ENCODE measurements around the gene TMEM269.

TMEM269 gene

DNA sequence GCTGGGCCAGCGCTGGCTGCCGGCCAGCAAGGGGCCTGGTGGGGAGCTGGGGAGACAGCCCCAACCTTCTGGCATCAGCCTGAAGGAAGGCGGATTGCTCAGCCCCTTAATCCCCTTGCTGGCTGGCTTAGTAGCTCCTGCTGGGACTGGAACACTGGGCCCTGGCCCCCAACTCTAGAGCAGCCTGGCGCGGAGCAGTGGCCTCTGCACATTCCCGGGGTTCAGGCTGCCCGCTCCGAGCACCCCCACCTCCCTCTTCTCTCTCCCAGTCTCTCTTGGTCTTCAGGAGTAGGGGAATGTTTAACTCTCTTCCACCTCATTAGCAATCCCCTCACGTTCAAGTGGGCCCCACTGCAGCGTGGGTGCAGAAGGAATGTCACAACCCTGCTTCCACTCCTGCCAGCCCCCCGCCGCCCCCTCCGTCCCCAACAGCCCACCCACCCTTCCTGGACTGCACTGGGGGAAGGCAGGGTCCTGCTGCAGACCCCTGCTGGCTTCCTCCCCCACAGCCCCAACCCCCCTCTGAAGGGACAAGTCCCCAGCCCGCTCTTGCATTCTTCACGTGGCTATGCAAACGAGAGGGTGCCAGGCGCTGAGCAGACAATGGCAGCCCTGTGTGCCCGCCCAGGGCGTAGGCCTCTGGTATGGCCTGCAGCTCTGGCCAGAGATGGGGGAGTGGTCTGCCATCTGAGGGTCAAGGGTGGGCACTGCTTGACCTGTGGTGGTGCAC lies 43.8 kb upstream of the TMEM269 start:
- Histone ChIP-seq H3K4me1 (ENCODE audit: control insufficient read depth, insufficient read depth, low read length, unreplicated experiment) (no peaks in the 10 kb centered on the region), H3K79me2 (ENCODE audit: control insufficient read depth, insufficient read depth, low read length, unreplicated experiment) (no peaks in the 10 kb centered on the region), H2AFZ (ENCODE audit: low read length, unreplicated experiment) (no peak overlapping the region), H3K27ac (ENCODE audit: low read depth, low read length) (no peak overlapping the region), H3K36me3 (ENCODE audit: insufficient read depth, low read length) (no peaks in the 10 kb centered on the region), H3K27me3 (ENCODE audit: insufficient read depth, low read length) (no peaks in the 10 kb centered on the region), H3K4me3 (ENCODE audit: low read depth, low read length) (no peak overlapping the region)

DNA sequence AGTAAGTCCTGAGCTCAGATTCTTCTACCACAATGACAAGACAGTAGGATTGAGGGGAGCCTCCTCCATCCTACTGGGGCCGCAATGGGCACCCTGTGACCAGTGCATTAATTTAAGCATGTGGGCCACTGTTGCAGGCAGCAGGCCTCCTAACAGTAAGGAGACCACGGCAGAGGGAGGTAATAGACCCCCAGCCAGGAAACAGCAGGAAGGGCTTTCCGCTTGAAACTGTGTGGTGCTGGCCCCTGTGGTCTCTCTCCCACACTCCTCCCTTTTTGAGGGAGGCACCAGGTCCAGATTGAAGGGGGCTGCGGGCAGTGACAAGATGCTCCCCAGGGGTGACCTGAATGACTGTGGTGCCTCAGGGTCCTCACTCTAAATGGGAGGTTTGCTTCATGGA lies 43.1 kb upstream of the TMEM269 start:
- no peak overlapping the region for H2AFZ ChIP-seq (ENCODE audit: low read length, unreplicated experiment)
- H3K79me2 ChIP-seq (ENCODE audit: control insufficient read depth, insufficient read depth, low read length, unreplicated experiment) = no peaks in the 10 kb centered on the region
- H3K4me1 ChIP-seq (ENCODE audit: control insufficient read depth, insufficient read depth, low read length, unreplicated experiment) = no peaks in the 10 kb centered on the region
- no peak overlapping the region for H3K4me3 ChIP-seq (ENCODE audit: low read depth, low read length)
- no peak overlapping the region for H3K27ac ChIP-seq (ENCODE audit: low read depth, low read length)
- H3K27me3 ChIP-seq (ENCODE audit: insufficient read depth, low read length) = no peaks in the 10 kb centered on the region
- H3K36me3 ChIP-seq (ENCODE audit: insufficient read depth, low read length) = no peaks in the 10 kb centered on the region

DNA sequence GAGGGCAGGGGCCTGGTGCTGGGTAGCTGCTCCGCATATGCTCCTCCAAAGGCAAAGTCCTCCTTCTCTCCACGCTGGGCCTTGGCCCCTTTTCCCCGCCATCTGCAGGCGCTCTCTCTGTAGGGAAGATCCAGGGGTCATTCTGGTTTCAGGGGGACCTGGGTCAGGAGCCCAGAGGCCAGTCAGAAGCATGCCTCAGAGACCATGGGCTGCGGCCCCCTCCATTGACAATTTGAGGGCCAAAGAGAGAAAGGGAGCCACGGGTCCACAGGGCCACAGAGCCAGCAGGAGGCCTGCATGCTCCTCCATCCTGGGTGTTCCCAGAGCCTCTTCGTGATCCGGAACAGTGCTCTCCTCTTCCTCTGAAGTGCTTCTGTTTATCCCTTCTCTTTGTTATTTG lies 42.6 kb upstream of the TMEM269 start:
- Histone ChIP-seq H3K36me3 (ENCODE audit: insufficient read depth, low read length) (no peaks in the 10 kb centered on the region), H3K27ac (ENCODE audit: low read depth, low read length) (no peak overlapping the region), H3K27me3 (ENCODE audit: insufficient read depth, low read length) (no peaks in the 10 kb centered on the region), H2AFZ (ENCODE audit: low read length, unreplicated experiment) (no peak overlapping the region), H3K4me1 (ENCODE audit: control insufficient read depth, insufficient read depth, low read length, unreplicated experiment) (no peaks in the 10 kb centered on the region), H3K79me2 (ENCODE audit: control insufficient read depth, insufficient read depth, low read length, unreplicated experiment) (no peaks in the 10 kb centered on the region), H3K4me3 (ENCODE audit: low read depth, low read length) (no peak overlapping the region)

DNA sequence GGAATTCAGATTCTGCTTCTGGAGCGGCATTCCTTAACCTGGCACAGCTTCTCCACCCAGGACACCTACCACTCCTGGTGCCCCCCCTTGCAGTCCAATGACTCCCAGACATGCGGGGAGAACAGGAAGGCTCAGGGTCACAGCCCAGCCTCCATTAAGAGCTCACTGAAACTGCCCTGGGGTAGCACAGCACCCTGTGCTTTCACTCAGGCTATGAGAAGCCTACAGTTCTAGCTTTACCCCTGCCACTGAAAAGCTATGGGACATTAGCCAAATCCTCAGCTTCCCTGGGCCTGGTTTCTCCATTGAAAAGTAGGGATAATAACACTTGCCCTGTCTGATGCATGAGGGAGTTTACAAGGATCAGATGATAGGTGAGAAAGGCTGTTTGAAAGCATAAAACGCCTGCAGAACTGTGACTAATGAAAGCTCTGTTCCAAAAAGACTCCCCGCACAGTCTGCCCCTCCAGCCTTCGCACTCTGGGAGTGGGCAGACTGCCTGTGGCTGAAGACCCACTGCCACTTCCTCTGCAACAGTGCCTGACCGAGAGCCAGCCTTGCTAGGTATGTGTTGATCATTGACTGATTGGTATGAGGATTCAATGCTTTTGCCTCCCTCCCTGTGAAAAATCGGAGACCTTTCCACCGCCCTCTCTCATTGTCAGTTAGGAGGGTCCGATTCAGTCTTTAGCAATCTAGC lies 42.0 kb upstream of the TMEM269 start:
- Histone ChIP-seq H3K4me1 (ENCODE audit: control insufficient read depth, insufficient read depth, low read length, unreplicated experiment) (no peaks in the 10 kb centered on the region), H3K4me3 (ENCODE audit: low read depth, low read length) (no peak overlapping the region), H3K79me2 (ENCODE audit: control insufficient read depth, insufficient read depth, low read length, unreplicated experiment) (no peaks in the 10 kb centered on the region), H3K27ac (ENCODE audit: low read depth, low read length) (no peak overlapping the region), H2AFZ (ENCODE audit: low read length, unreplicated experiment) (no peak overlapping the region), H3K27me3 (ENCODE audit: insufficient read depth, low read length) (no peaks in the 10 kb centered on the region), H3K36me3 (ENCODE audit: insufficient read depth, low read length) (no peaks in the 10 kb centered on the region)

DNA sequence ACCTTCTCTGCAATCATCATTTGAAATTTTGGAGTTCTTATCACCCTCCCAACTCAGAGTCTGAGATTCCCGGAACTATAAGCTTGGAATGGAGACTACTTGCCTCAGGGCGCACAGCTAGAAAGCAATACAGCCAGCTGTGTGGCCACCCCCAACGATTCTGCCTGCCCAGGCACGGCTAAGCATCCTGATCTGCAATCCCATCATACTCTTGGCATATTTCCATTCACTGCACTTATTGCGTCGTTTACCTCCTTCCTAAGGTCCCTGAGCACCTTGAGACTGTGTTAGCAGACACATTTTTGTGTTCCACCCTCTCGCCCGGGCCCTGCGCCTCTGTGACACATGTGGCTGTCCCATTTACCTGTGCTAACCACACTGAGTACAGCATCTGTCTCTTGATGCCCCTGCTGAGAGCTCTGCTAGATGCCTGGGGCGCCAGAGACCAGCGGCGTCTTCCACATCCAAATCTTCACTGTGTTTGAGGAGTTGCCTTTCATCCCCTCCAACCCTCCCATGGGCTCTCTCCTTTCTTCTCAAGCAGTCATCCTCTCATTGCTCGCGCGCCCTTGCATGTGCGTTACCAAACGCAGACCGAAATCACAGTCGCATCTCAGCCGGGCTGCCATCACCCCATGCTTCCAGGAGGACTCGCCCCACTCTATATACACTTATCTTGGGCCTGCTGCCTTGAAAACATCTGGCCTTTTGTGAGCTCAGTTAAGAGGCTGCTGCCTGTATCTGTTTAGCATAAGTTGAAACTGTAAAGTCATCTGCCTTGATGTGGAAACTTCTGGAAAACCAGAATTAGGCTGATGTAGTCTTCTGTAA lies 41.3 kb upstream of the TMEM269 start:
- no peak overlapping the region for H3K4me3 ChIP-seq (ENCODE audit: low read depth, low read length)
- no peak overlapping the region for H3K27ac ChIP-seq (ENCODE audit: low read depth, low read length)
- H3K79me2 ChIP-seq (ENCODE audit: control insufficient read depth, insufficient read depth, low read length, unreplicated experiment) = no peaks in the 10 kb centered on the region
- no peaks in the 10 kb centered on the region for H3K36me3 ChIP-seq (ENCODE audit: insufficient read depth, low read length)
- H3K27me3 ChIP-seq (ENCODE audit: insufficient read depth, low read length) = no peaks in the 10 kb centered on the region
- H3K4me1 ChIP-seq (ENCODE audit: control insufficient read depth, insufficient read depth, low read length, unreplicated experiment) = no peaks in the 10 kb centered on the region
- H2AFZ ChIP-seq (ENCODE audit: low read length, unreplicated experiment) = no peak overlapping the region

DNA sequence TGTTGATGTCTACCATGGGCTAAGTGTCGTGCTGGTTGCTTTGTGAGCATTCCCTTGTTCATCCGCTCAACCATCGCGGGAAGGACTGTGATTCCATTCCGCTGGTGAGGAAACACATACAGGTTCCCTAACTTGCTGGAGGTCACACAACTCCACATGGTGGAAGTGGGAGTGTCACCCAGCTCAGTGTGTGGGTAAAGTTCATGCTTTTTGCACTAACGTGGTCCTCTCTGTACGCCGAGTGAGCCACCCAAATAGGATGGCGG lies 40.7 kb upstream of the TMEM269 start:
- Histone ChIP-seq H2AFZ (ENCODE audit: low read length, unreplicated experiment) (no peak overlapping the region), H3K4me3 (ENCODE audit: low read depth, low read length) (no peak overlapping the region), H3K4me1 (ENCODE audit: control insufficient read depth, insufficient read depth, low read length, unreplicated experiment) (no peaks in the 10 kb centered on the region), H3K36me3 (ENCODE audit: insufficient read depth, low read length) (no peaks in the 10 kb centered on the region), H3K27me3 (ENCODE audit: insufficient read depth, low read length) (no peaks in the 10 kb centered on the region), H3K79me2 (ENCODE audit: control insufficient read depth, insufficient read depth, low read length, unreplicated experiment) (no peaks in the 10 kb centered on the region), H3K27ac (ENCODE audit: low read depth, low read length) (no peak overlapping the region)

DNA sequence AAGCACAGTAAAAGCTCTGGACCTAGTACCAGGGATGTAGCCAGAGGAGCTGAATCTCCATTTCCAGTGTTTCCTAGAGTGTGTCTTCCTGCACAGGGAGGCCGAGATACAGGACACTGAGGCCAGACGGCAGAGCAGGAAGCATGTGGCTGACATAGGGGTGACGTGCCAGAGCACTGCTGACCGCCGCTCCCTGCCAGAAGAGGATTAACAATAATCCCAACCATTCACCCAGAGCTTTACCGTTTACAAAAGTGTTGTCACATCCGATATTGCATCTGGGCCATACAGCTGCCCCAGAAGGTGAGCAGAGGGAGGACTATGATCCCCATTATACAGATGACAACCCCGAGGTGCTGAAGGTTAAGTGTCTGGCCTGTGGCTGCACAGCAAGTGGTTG lies 38.9 kb upstream of the TMEM269 start:
- Histone ChIP-seq H3K36me3 (ENCODE audit: insufficient read depth, low read length) (no peaks in the 10 kb centered on the region), H3K27ac (ENCODE audit: low read depth, low read length) (no peak overlapping the region), H3K4me3 (ENCODE audit: low read depth, low read length) (no peak overlapping the region)

DNA sequence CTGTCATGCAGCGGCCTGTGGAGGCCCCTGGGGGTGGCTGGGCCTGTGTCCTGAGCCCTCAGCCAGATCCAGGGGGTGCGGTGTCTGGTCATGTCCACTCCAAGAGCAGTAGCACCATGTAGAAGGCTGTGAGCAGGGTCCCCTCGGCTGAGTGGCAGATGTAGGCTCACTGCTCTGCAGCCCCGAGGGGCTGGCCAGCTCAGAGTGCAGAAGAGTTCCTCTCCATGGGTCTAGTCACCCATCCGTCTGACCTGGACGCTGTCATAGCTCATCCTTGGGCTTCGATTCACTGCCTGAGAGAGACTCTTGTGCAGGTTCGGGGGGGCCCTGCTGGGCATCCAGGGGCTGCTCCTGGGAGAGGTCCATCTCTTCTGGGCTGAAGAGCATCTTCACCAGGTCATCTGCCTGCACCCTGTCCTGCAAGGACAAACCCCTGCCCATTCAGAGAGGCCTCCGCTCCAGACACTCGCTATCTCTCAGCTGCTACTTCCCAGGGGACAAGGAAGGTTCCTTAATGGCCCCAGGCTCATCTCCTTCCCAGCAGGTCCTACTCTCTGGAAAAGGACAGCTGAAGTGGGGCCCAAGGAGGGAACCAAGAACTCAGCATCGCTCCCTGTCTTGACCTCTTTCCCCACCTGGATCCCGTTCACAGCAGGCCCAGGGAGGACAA lies 38.2 kb upstream of the TMEM269 start:
- no peaks in the 10 kb centered on the region for H3K4me1 ChIP-seq (ENCODE audit: control insufficient read depth, insufficient read depth, low read length, unreplicated experiment)
- no peak overlapping the region for H3K4me3 ChIP-seq (ENCODE audit: low read depth, low read length)
- H3K79me2 ChIP-seq (ENCODE audit: control insufficient read depth, insufficient read depth, low read length, unreplicated experiment) = no peaks in the 10 kb centered on the region
- no peak overlapping the region for H3K27ac ChIP-seq (ENCODE audit: low read depth, low read length)
- H3K27me3 ChIP-seq (ENCODE audit: insufficient read depth, low read length) = no peaks in the 10 kb centered on the region
- H2AFZ ChIP-seq (ENCODE audit: low read length, unreplicated experiment) = no peak overlapping the region
- H3K36me3 ChIP-seq (ENCODE audit: insufficient read depth, low read length) = 0 out of 2 replicates have a peak, but pooled peaks cover under 1% of the 10 kb centered on the region

More for the DNA sequence above, 38.9 kb upstream of the TMEM269 start:
- H2AFZ ChIP-seq (ENCODE audit: low read length, unreplicated experiment) = no peak overlapping the region
- H3K4me1 ChIP-seq (ENCODE audit: control insufficient read depth, insufficient read depth, low read length, unreplicated experiment) = no peaks in the 10 kb centered on the region
- H3K27me3 ChIP-seq (ENCODE audit: insufficient read depth, low read length) = no peaks in the 10 kb centered on the region
- no peaks in the 10 kb centered on the region for H3K79me2 ChIP-seq (ENCODE audit: control insufficient read depth, insufficient read depth, low read length, unreplicated experiment)

DNA sequence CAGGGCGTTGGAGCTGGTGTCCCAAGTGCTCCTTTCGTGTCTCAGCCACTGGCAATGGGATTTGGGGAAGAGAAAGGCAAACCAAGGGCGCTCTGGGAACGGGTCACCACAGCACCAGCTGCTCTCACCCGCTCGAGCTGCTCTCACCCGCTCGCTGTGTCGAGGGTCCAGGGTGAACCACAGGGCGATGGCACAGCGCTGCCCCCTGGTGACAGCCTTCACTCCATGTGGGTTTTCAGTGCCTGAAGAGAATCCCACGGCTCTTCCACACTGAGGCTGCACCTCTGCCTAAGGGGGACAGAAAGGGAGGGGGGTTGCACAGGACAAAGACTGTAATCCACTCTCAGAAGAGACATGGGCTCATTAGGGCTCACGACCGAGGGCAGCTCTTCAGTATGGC lies 37.7 kb upstream of the TMEM269 start:
- Histone ChIP-seq H3K79me2 (ENCODE audit: control insufficient read depth, insufficient read depth, low read length, unreplicated experiment) (no peaks in the 10 kb centered on the region), H2AFZ (ENCODE audit: low read length, unreplicated experiment) (no peak overlapping the region), H3K4me3 (ENCODE audit: low read depth, low read length) (no peak overlapping the region), H3K27me3 (ENCODE audit: insufficient read depth, low read length) (no peaks in the 10 kb centered on the region), H3K4me1 (ENCODE audit: control insufficient read depth, insufficient read depth, low read length, unreplicated experiment) (no peaks in the 10 kb centered on the region), H3K27ac (ENCODE audit: low read depth, low read length) (no peak overlapping the region), H3K36me3 (ENCODE audit: insufficient read depth, low read length) (peaks cover 6% of the 10 kb centered on the region; the same call in 1 of the 2 replicates)

DNA sequence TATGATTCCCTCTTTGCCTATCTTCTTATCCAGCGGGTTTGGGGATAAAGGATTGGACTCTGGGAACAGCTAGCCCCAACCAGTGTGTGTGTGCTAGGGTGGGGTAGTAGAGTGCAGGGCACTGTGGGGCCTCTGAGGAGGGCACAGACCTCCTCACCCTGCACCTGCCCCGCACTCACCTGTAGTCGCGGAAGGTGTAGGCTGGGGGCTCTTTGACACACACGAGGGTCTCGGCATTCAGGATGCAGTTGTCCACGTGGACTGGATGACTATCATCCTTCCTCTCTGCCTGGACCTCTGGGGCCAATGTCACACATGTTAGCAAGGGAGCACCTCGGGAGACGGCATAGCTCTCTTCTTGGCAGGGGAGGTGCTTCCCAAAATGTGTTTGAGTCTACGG lies 36.8 kb upstream of the TMEM269 start:
- Histone ChIP-seq H3K36me3 (ENCODE audit: insufficient read depth, low read length) (peaks cover 13% of the 10 kb centered on the region), H3K79me2 (ENCODE audit: control insufficient read depth, insufficient read depth, low read length, unreplicated experiment) (no peaks in the 10 kb centered on the region)

More for the DNA sequence above, 36.8 kb upstream of the TMEM269 start:
- no peak overlapping the region for H2AFZ ChIP-seq (ENCODE audit: low read length, unreplicated experiment)
- H3K4me1 ChIP-seq (ENCODE audit: control insufficient read depth, insufficient read depth, low read length, unreplicated experiment) = peaks cover 4% of the 10 kb centered on the region
- H3K4me3 ChIP-seq (ENCODE audit: low read depth, low read length) = no peak overlapping the region
- no peaks in the 10 kb centered on the region for H3K27me3 ChIP-seq (ENCODE audit: insufficient read depth, low read length)
- no peak overlapping the region for H3K27ac ChIP-seq (ENCODE audit: low read depth, low read length)

All from ACC112 (cell line).